Duodenal mucosa (tissue), 2 donors: ENCODE measurements around the gene FOXJ3.

Source experiments
- H3K27ac ChIP-seq: one replicate; pipeline ENCODE4 v1.7.0; 2013; ENCODE audit warnings: low read depth, low read length
- H3K27me3 ChIP-seq, 2 donors: one replicate each; pipeline ENCODE4 v1.7.0; 2013; ENCODE audit warnings: low read length in 2 of 2, control low read depth in 1 of 2; ENCODE audit not compliant: insufficient read depth in 2 of 2, control insufficient read depth in 1 of 2
- H3K36me3 ChIP-seq, 2 donors: one replicate each; pipeline ENCODE4 v1.7.0; 2013; ENCODE audit warnings: low read length in 2 of 2, control low read depth in 1 of 2; ENCODE audit not compliant: insufficient read depth in 2 of 2, control insufficient read depth in 1 of 2
- H3K4me1 ChIP-seq, 2 donors: one replicate each; pipeline ENCODE4 v1.7.0; 2013; ENCODE audit warnings: low read length in 2 of 2, control low read depth in 1 of 2; ENCODE audit not compliant: insufficient read depth in 2 of 2, control insufficient read depth in 1 of 2
- H3K4me3 ChIP-seq, 2 donors: one replicate each; pipeline ENCODE4 v1.7.0; 2013; ENCODE audit warnings: low read length in 2 of 2, low read depth in 1 of 2
- H3K9ac ChIP-seq, 2 donors: one replicate each; pipeline ENCODE4 v1.7.0; 2013; ENCODE audit warnings: low read length in 2 of 2, low read depth in 1 of 2
- H3K9me3 ChIP-seq, 2 donors: one replicate each; pipeline ENCODE4 v1.7.0; 2013; ENCODE audit warnings: low read length in 2 of 2, control low read depth in 1 of 2; ENCODE audit not compliant: control insufficient read depth in 1 of 2

Gene FOXJ3

DNA sequence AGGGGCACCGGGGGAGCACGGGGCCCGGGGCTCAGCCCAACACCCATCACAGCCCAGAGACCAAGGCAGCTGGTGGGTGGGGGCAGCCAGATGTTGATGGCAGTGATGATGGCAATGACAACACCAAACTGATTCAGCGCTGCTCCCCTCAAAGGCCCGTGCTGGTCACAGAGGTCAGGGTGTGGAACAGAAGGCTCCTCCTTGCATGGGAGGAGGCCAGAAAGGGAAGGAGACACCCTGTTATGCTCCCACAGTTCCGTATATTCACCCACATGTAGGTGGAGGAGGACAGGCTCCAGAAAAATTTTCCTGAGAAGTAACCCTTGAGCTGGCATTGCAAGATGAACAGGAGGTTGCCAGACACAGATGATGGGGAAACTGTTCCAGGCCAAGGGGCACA lies 181.4 kb downstream of the FOXJ3 start:
- Histone ChIP-seq H3K36me3 (no peaks in the 10 kb centered on the region), H3K4me1 (peaks cover 22 to 31% of the 10 kb centered on the region in 2 donors), H3K27ac (no peak overlapping the region), H3K4me3 (no peak overlapping the region), H3K27me3 (no peaks in the 10 kb centered on the region), H3K9ac (no peak overlapping the region), H3K9me3 (no peaks in the 10 kb centered on the region)

DNA sequence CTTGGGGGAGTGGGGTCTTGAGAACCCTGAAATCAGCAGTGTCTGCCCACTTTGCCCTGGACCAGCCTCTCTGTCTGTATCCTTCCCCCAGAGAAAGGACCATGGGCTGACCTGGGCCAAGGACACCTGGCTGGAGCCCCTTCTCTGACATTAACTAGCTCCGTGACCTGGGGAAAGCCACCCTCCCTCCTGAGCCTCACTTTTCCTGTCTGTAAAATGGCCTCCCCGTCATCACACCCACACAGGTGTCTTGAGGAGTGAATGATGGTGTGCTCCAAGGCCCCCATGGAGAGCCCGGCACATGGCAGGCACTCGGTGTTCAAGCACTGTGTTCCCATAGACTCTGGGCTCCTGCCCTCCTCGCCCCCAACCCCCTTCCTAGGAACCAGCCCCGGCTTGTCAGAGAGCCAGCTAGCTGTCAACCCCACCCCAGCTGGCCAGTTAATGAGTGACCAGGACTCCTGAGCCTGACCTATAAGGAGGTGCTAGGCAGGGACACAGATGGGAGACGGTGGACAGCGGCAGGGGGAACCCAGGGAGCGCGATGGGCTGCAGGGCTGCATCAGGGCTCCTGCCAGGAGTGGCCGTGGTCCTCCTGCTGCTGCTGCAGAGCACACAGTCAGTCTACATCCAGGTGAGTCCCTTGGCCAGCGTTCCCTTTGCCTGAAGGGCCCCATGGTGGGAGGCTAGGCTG lies 182.0 kb downstream of the FOXJ3 start, which contains the start of gene GUCA2B:
Gene GUCA2B (plus strand): TSS at position 504 of the 694 bp plus-strand sequence. CDS start 41 bp downstream, at position 545.
- H3K27ac ChIP-seq: no peak within 1 kb of the TSS
- H3K9ac ChIP-seq: no peak within 1 kb of the TSS
- H3K9me3 ChIP-seq: no peaks in the 10 kb centered on the region
- H3K4me3 ChIP-seq: no peak within 1 kb of the TSS
- H3K27me3 ChIP-seq: no peaks in the 10 kb centered on the region
- peaks cover 22 to 31% of the 10 kb centered on the region in 2 donors for H3K4me1 ChIP-seq
- no peaks in the 10 kb centered on the region for H3K36me3 ChIP-seq

DNA sequence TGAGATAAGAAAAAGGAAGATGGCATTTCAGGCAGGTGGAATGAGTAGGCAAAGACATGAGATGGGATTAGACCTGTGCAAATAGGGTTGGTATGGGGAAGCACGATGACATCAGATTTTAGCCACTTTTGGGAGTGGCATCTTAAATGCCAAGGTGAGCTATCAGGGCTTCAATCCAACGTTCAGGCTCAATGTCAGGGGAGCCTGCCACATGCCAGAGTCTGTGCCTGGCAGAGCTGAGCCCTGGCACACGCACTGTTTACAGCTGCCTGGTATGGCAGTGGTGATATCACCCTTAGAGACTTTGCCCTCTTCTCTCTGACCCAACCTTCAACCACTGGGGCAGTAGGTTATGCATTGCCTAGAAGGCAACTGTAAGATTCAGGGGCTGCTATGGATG lies 182.9 kb downstream of the FOXJ3 start:
- no peak overlapping the region for H3K4me3 ChIP-seq
- no peak overlapping the region for H3K27ac ChIP-seq
- H3K9ac ChIP-seq: no peak overlapping the region
- peaks cover 22 to 31% of the 10 kb centered on the region in 2 donors for H3K4me1 ChIP-seq
- no peaks in the 10 kb centered on the region for H3K27me3 ChIP-seq
- H3K36me3 ChIP-seq: no peaks in the 10 kb centered on the region
- no peaks in the 10 kb centered on the region for H3K9me3 ChIP-seq

DNA sequence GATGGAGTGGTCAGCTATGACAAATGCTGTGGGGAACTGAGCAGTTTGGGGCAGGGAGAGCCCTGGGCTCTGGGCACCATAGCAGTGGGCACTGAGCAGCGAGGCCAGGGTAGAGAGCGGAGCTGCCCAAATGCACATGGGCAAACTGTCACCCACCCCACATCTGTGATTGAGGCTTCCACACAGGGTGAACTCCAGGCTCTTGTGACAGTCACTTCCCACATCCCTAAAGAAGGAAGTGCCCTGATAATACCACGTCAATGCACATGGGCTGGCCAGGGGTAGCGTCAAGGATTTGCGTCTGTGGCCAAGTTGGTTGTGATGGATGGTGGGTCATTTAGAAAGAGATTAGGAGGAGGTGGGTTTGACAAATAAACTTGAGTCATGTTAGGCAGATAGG lies 184.4 kb downstream of the FOXJ3 start:
- Histone ChIP-seq H3K36me3 (no peaks in the 10 kb centered on the region), H3K9me3 (no peaks in the 10 kb centered on the region), H3K4me3 (no peak overlapping the region), H3K27me3 (peaks cover 8 to 9% of the 10 kb centered on the region in 2 donors), H3K9ac (no peak overlapping the region), H3K4me1 (peaks cover 22 to 31% of the 10 kb centered on the region in 2 donors), H3K27ac (no peak overlapping the region)

DNA sequence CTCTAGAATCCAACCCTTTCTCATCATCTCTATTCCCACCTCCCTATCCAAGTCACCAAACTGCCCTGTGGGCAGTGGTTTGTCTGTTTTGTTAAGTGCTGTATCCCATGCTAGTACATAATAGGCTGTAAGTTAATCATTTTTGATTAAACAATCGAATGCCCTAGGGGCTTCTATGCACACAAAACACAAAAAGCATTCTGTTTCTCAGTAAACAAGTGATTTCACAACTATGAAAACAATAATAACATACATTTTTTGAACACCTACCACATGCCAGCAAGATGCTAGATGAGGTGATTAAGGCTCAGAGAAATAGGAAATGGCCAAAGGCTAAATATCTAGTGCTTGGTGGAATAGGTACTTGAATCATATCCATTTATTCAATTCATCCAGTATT lies 186.9 kb downstream of the FOXJ3 start:
- no peak overlapping the region for H3K9ac ChIP-seq
- peaks cover 13 to 19% of the 10 kb centered on the region in 2 donors for H3K4me1 ChIP-seq
- H3K27ac ChIP-seq: no peak overlapping the region
- H3K9me3 ChIP-seq: no peaks in the 10 kb centered on the region
- H3K4me3 ChIP-seq: no peak overlapping the region
- H3K36me3 ChIP-seq: no peaks in the 10 kb centered on the region
- H3K27me3 ChIP-seq: peaks cover 23 to 27% of the 10 kb centered on the region in 2 donors

DNA sequence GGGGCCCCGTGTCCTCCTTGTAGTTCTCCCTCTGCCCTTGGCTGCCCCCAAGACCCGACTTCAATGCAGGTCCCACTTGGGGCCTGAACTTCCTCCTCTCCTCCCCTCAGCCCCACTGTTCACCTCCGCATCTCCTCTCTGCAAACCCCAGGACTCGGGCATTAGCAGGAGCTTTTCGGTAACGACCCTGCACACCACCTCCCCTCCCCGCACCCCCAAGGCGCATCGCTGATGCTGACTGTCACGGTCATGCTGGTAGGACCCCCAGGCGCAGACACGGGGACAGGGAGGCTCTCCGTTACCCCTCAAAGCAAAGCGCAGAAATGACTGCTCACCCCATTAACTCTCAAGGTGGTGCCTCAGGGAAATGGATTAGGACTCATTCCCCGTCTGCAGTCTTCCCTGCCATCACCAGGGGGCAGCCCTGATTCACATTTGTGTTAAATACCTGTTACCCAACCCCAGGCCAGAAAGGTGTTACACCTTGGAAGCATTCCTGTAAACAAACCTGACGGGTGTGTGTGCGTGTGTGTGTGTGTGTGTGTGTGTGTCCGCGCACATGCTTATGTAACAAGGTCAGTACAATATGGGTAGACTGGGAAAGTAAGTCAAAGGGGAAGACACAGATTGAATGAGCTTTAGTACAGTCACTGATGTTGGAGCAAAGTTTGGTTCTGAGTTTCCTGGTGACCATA lies 188.3 kb downstream of the FOXJ3 start:
- Histone ChIP-seq H3K4me3 (no peak overlapping the region), H3K27ac (no peak overlapping the region), H3K4me1 (peaks cover 0 to 6% of the 10 kb centered on the region in 2 donors), H3K9ac (no peak overlapping the region), H3K36me3 (no peaks in the 10 kb centered on the region), H3K27me3 (peaks cover 36 to 41% of the 10 kb centered on the region in 2 donors), H3K9me3 (no peaks in the 10 kb centered on the region)

DNA sequence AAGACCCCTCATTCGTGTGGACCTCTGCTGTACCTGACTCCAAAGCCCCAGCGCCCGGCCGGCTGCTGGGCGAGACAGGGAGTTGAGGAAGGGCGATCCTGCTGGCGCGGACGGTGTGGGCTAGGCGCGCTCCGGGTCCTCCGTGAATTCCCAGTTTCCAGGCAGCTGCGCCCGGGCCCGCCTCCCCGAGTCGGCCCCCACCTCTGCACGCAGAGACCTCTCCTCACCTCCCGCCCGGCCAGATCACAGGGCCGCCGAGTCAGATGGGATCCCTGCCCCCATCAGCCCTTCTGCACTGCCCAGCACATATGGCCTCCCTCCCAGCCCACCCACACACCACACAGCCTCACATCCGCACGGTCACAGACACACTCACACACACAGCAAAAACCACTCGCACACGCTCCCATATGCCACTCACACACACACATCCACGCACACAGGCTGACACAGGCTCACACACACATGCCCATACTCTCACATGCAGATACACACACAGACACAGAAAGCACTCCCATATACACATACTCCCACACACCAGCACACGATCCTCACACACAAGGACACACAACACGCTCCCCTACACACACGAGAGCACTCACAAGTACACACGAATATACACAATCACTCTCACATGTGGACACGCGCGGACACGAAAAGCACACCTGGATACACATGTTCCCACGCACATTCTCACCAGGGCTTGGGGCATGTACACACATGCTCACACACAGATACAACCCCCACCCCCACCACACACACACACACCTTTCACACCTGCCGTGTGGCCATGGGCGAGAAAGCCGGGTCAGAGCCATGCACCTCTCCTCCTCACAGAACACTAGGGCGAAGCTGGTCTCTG lies 189.0 kb downstream of the FOXJ3 start:
- Histone ChIP-seq H3K4me1 (peaks cover 0 to 3% of the 10 kb centered on the region in 2 donors), H3K27me3 (peaks cover 37 to 41% of the 10 kb centered on the region in 2 donors), H3K36me3 (no peaks in the 10 kb centered on the region), H3K9me3 (no peaks in the 10 kb centered on the region), H3K27ac (no peak overlapping the region), H3K9ac (no peak overlapping the region), H3K4me3 (no peak overlapping the region)

DNA sequence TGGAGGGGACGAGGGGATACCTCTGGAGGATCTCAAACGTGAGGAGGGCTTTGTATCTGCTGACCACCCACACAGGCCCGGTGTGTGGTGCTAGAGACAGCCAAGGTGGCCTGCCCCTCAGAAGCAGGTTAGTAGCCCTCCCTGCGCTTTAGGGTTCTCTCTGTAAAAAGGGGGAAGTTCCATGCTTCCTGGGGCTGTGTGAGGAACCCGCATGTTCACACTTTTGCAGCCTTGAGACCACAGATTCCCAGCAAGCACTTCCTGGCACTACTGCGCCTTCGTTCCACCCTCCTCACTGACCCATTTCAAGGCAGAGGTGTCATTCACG lies 189.7 kb downstream of the FOXJ3 start:
- no peak overlapping the region for H3K27ac ChIP-seq
- no peak overlapping the region for H3K4me3 ChIP-seq
- no peaks in the 10 kb centered on the region for H3K9me3 ChIP-seq
- H3K9ac ChIP-seq: no peak overlapping the region
- H3K27me3 ChIP-seq: peaks cover 37 to 41% of the 10 kb centered on the region in 2 donors
- H3K36me3 ChIP-seq: no peaks in the 10 kb centered on the region
- H3K4me1 ChIP-seq: peaks cover 0 to 3% of the 10 kb centered on the region in 2 donors

DNA sequence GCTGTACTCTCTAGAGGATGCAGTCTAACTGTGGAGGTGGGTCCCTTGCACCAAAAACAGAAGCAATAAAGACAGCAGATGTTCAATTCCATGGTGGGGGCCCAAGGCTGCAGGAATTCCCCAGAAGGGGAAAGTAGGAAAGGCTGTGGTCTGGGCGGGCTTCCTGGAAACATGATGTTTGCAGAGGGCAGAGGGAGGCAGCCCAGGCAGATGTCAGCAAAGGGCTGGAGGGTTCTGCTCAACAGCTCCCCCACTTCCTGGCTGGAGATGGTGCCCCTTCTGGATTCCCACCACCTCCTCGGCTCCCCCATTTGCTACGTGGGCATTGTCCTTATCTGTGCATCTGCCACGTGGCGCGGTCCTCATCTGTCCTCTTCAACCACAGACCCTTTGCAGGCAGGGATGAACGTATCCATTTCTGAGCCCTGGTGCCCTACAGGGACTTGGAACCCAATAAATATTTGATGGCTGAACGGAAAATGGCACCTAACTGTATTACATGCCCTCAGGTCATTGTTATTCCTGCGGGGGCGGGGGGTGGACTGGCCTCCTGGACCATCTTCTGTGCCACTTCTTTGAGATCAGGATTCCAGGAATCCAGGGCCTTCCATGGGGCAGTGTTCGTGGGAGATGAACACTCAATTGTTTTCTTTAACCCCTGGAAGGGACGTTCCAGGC lies 190.2 kb downstream of the FOXJ3 start:
- no peak overlapping the region for H3K4me3 ChIP-seq
- peaks cover 37 to 41% of the 10 kb centered on the region in 2 donors for H3K27me3 ChIP-seq

More for the DNA sequence above, 190.2 kb downstream of the FOXJ3 start:
- H3K36me3 ChIP-seq: no peaks in the 10 kb centered on the region
- H3K9me3 ChIP-seq: no peaks in the 10 kb centered on the region
- H3K9ac ChIP-seq: no peak overlapping the region
- H3K4me1 ChIP-seq: no peaks in the 10 kb centered on the region
- H3K27ac ChIP-seq: no peak overlapping the region
